Right lobe of liver (tissue), 6 donors: ENCODE measurements around the gene PLIN3. TPM values are rescaled to one million over a fixed set of nuclear protein-coding genes. Genes with fewer than 3 reads are reported as not detected.
A peak's percentile ranks its signal among the peaks of the same experiment; 100 is the strongest.

ENCODE experiments used
- ATAC-seq, 4 donors: fragments of 200-7000 bp; cut with Tn5 transposase; one replicate each; pipeline ENCODE4 v1.9.1; 2020; ENCODE audit warnings: mild to moderate bottlenecking in 4 of 4, moderate library complexity in 4 of 4
- DNase-seq, 3 donors: peaks; one replicate each; pipeline ENCODE4 v3.0.0-alpha.2; 2020
- H3K27ac ChIP-seq, 3 donors: fragments of 200-600 bp; one replicate each; pipeline ENCODE4 v1.8.0; 2022
- H3K27me3 ChIP-seq, 2 donors: fragments of 200-600 bp; one replicate each; pipeline ENCODE4 v1.8.0; 2022
- H3K36me3 ChIP-seq, 4 donors: fragments of 200-600 bp; sonication (generic) in 1 of 4; one replicate each; pipeline versions ENCODE4 v1.5.1 to v1.8.0; 2017 to 2022; ENCODE audit warnings: control low read depth in 1 of 4
- H3K4me1 ChIP-seq, 4 donors: fragments of 200-600 bp; sonication (generic) in 1 of 4; one replicate each; pipeline versions ENCODE4 v1.5.1 to v1.8.0; 2017 to 2022; ENCODE audit warnings: control low read depth in 1 of 4
- H3K4me3 ChIP-seq, 3 donors: fragments of 200-600 bp; one replicate each; pipeline ENCODE4 v1.8.0; 2022
- H3K9me3 ChIP-seq, 4 donors: fragments of 200-600 bp; sonication (generic) in 1 of 4; one replicate each; pipeline versions ENCODE4 v1.5.1 to v1.8.0; 2017 to 2022; ENCODE audit warnings: control low read depth in 1 of 4
- CTCF ChIP-seq, 4 donors: fragments of 200-600 bp in 3 of 4; fragments of 450-650 bp in 1 of 4; IDR thresholded peaks; one replicate each; pipeline versions ENCODE4 v1.5.1 to v1.8.0; 2016 to 2022; ENCODE audit warnings: antibody characterized with exemption in 4 of 4, mild to moderate bottlenecking in 2 of 4
- POLR2A ChIP-seq: fragments of 450-650 bp; IDR thresholded peaks from one replicate; pipeline ENCODE4 v1.6.1; 2017; ENCODE audit warnings: antibody characterized with exemption, mild to moderate bottlenecking
- WGBS: methylation state at CpG from one replicate; pipeline ENCODE4 v1.1.6; 2018; ENCODE audit warnings: low coverage, low lambda C conversion rate; ENCODE audit not compliant: insufficient coverage; ENCODE audit errors: missing lambda C conversion rate; 5-methylcytosine and 5-hydroxymethylcytosine counted together
- intact Hi-C, 2 donors: fragments of 100-400 bp; cut with DNase I; formaldehyde crosslinking; loops; one replicate each; pipeline versions ENCODE4 v1.11.2 to v1.14.1; 2022
- total RNA-seq, 6 experiments: library from RNA; depleted of rRNA in 2 of 6; stranded (reverse); fragments of >200 nt in 2 of 6; fragmentation: NEBNext Ultra II Directional in 3 of 6; extraction: Animal tissue kit (Norgen Biotek cat#: 25700) in 3 of 6; gene quantifications; one replicate each; pipeline versions ENCODE4 v1.1.0 to v1.2.4, GENCODE V29; 2016 to 2023
- donor health status: DM: no; HTN: yes; CAD: no.
- donor health status: DM: no; HTN: no; CAD: no.
- donor health status: DM: no; HTN: no; CAD: no.
- donor health status: DM: no; HTN: yes; CAD: no.
- donor health status: DM: no; HTN: yes; CAD: no.

The PLIN3 gene
- total RNA-seq, 6 experiments from 2014 or later = 10.8 to 53.9 (median 19.6) TPM

GRCh38 chr19:4909897-4910593 is 42.6 kb upstream of the PLIN3 start:
- peak overlapping the region; percentile 48 to 56 (median 51) for H3K4me3 ChIP-seq
- peak; percentile 91 to 96 (median 94) for ATAC-seq
- no peaks in the 10 kb centered on the region for H3K9me3 ChIP-seq
- TF ChIP-seq CTCF (IDR thresholded peaks at IDR 0.05) (no peak), POLR2A (no peak)
- no peak overlapping the region for H3K27ac ChIP-seq
- H3K36me3 ChIP-seq = no peaks in the 10 kb centered on the region
- WGBS = 0% methylated on average over 9 of the region's 85 CpGs
- H3K4me1 ChIP-seq = peaks cover 0 to 13% (median 0%) of the 10 kb centered on the region in 4 donors
- peak; percentile 89 to 93 (median 92) for DNase-seq
- intact Hi-C loops = loop anchor here (5.0 kb wide), 2 partner anchors 33 to 103 kb away; no protein-coding TSS in a partner anchor
- H3K27me3 ChIP-seq = no peaks in the 10 kb centered on the region

- Histone ChIP-seq H3K36me3 (no peaks in the 10 kb centered on the region), H3K27ac (no peak within 1 kb of the TSS), H3K27me3 (no peaks in the 10 kb centered on the region), H3K9me3 (no peaks in the 10 kb centered on the region), H3K4me1 (peaks cover 0 to 13% (median 0%) of the 10 kb centered on the region in 4 donors), H3K4me3 (peak within 1 kb of the TSS; percentile 48 to 56 (median 51))
- TF ChIP-seq CTCF (IDR thresholded peaks at IDR 0.05) = no peak
- TF ChIP-seq POLR2A = no peak
- DNase-seq = no peak
- no peak for ATAC-seq
- intact Hi-C loops = no loop called here
- WGBS = 0% methylated on average over 5 of the region's 89 CpGs
Measured at GRCh38 chr19:4909156-4909896, 41.9 kb upstream of the PLIN3 start, which contains the start of gene UHRF1. Gene UHRF1 (plus strand): TSS chr19:4909501. CDS start chr19:4910886, 1,385 bp downstream.

- no peak for TF ChIP-seq POLR2A
- no peak for TF ChIP-seq CTCF (IDR thresholded peaks at IDR 0.05)
- DNase-seq = no peak
- Histone ChIP-seq H3K4me3 (no peak overlapping the region), H3K4me1 (peaks cover 0 to 13% (median 0%) of the 10 kb centered on the region in 4 donors), H3K27me3 (no peaks in the 10 kb centered on the region), H3K27ac (no peak overlapping the region), H3K9me3 (no peaks in the 10 kb centered on the region), H3K36me3 (no peaks in the 10 kb centered on the region)
- intact Hi-C loops = no loop called here
- no peak for ATAC-seq
- 82% methylated on average over 10 of the region's 15 CpGs for WGBS
Measured at GRCh38 chr19:4908781-4909155, 41.3 kb upstream of the PLIN3 start.

GRCh38 chr19:4908360-4908759 is 40.9 kb upstream of the PLIN3 start:
- WGBS = 74% methylated on average over 4 of the region's 5 CpGs
- H3K27me3 ChIP-seq = no peaks in the 10 kb centered on the region
- no peak for TF ChIP-seq POLR2A
- TF ChIP-seq CTCF (IDR thresholded peaks at IDR 0.05) = no peak
- no peak overlapping the region for H3K27ac ChIP-seq
- no peak for DNase-seq
- H3K4me1 ChIP-seq = peaks cover 0 to 13% (median 0%) of the 10 kb centered on the region in 4 donors
- intact Hi-C loops = no loop called here
- H3K4me3 ChIP-seq = no peak overlapping the region
- no peaks in the 10 kb centered on the region for H3K36me3 ChIP-seq
- no peaks in the 10 kb centered on the region for H3K9me3 ChIP-seq
- no peak for ATAC-seq
